Measurements from ENCODE around the gene SEMA3D.

The SEMA3D gene

DNA sequence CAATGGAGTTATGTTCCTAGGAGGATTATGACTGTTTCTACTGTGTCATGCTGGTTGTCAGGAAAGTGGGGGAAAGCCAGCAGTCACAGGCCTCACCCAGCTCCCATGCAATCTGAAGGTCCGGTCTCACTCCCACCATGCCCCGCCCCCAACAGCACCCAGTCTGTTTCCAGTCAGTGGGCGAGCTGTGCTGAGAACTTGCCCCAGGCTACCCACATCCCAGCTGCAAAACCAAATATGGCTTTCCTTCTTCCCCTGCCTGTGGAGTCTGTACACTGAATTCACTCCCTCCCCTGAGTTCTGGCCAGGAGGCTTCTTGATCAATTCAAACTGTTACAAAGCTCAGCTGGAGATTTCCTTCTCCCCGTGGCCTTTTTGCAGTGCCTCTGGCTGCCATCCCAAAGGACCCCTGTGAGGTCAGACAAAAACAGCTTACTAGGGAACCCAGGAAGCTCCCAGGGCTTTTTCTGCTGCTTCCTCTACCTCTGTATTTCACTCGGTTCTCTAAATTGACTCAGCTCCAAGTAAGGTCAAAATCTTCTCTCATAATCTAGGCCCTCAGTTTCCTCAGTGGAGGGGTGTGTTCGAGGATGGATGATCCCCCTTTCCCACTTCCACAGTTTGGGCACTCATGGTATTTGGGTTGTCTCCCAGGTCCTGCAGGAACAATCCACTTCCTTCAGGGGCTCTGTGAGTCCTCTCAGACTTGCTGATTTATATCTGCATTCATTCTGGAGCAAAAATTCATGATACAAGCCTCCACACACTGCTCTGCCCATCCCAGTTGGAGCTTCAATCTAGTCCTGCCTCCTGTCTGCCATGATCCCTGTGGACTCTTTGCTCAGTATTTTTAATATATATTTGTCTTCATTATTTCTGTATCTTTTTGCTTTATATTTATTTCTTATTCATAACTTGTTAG, 205.5 kb downstream of the SEMA3D start:
- DNase-seq, result peak; percentile 8

- DNase-seq, result no peak
These were observed 211.2 kb downstream of the SEMA3D start for GRCh38 chr7:84975586-84976185.

GRCh38 chr7:84971360-84971759, 215.5 kb downstream of the SEMA3D start:
- DNase-seq, result no peak

GRCh38 chr7:84970670-84971069, 216.2 kb downstream of the SEMA3D start:
- DNase-seq, result no peak

- no peak for DNase-seq
These were observed 233.6 kb downstream of the SEMA3D start for GRCh38 chr7:84953234-84953633.

DNA sequence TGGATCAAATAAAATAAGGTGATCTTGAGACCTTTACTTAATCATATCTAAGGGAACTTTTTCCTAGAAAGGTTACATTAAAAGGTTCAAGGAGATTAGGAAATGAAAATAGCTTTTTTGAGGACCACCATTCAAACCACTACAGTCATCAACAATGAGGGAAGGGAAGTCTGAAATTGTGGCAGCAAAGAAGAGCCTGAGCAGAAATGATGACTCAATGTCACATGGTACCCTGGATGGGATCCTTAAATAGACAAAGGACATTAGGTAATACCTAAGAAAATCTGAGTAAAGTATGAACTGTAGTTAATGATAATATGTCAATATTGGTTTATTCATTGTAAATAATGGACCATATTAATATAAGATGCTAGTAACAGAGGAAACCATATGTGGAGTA, 236.0 kb downstream of the SEMA3D start:
- DNase-seq, result no peak

DNA sequence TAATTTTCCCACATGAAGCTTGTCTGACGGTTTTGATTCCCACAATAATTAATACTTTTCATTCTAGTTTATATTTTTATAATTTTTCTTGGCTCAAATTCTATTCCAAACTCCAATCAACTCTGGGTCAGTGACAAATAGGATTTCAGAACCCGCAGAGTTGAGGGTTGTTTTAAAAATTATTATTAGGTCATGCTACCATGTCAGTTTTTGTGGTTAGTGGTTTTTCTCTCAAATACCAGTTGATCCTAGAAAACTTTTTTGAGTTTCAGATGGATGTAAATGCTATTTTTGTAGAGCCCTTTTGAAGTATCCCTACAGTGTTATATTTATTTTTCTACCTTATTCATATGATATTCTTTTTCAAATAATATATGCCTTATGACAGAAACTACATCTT, 237.4 kb downstream of the SEMA3D start:
- DNase-seq, result no peak

DNA sequence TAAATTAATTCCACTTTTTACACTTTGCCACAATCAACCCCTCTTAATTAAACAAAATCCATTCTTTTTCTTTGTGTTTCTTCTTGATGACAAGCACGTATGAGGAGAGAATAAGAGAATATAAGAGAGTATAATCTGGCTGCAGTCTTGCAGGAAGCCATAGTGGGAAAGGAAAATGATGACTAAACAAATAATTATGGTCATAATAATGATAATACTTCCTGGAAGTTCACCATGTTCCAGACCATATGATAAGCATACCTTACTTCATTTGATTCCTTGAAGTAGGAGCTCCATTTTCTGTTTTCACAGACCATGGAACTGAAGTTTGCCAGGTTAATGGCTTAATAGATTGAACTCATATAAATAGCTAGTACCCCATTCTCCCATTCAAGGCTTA, 237.8 kb downstream of the SEMA3D start:
- DNase-seq, result no peak

GRCh38 chr7:84948634-84949033, 238.2 kb downstream of the SEMA3D start:
- DNase-seq, result no peak

DNA sequence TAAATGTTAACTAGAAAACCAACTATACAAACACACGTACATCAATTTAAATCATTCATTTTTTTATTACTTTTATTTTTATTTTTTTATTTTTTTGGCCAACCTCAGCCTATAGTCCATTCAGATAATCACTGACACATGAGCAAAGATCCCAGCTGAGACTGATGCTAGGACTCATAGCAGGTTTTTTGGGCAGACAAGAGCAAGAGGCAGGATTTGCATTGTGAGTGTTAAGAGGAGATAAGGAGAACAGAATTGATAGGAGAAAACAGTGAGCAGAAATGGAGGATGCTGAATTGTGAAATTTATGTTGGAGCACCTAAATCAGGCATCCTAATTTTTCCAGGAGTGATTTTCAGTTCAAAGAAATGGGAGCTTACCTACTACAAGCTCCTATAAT, 240.3 kb downstream of the SEMA3D start:
- DNase-seq, result no peak
